IMR-90 (cell line): Measurements from ENCODE around the gene ALX4. TPM values are rescaled to one million over a fixed set of nuclear protein-coding genes. Genes with fewer than 3 reads are reported as not detected.

ENCODE experiments used
- ATAC-seq: fragments of 200-7000 bp; cut with Tn5 transposase; 2 replicates; pipeline ENCODE4 v1.9.1; 2020; ENCODE audit warnings: low read depth, mild to moderate bottlenecking, moderate library complexity
- BruUV-seq: library from RNA; stranded (reverse); fragments of 400-500 nt; replicated peaks from 2 replicates; lab custom pipeline; 2021; lab: Mats Ljungman, UMichigan
- CTCF ChIA-PET: fragments of 300-600 bp; formaldehyde crosslinking; extraction: SDS; loops from one replicate; lab custom pipeline; 2021; ENCODE audit warnings: antibody characterized with exemption; lab: Yijun Ruan, JAX
- POLR2A ChIA-PET: fragments of 300-600 bp; sonication (Branson Sonifier 250); formaldehyde crosslinking; loops from one replicate; lab custom pipeline; 2022; ENCODE audit warnings: antibody characterized with exemption; ENCODE audit not compliant: unreplicated experiment; lab: Charles Lee
- DNase-seq: peaks from one replicate; pipeline ENCODE4 v3.0.0; 2013
- H2AFZ ChIP-seq: replicated peaks from 2 replicates; pipeline ENCODE3; 2013; ENCODE audit warnings: low read length, mild to moderate bottlenecking; ENCODE audit not compliant: poor library complexity
- H2AK5ac ChIP-seq: 2 replicates; pipeline ENCODE4 v1.6.1; 2013; ENCODE audit warnings: low read depth, low read length, inconsistent platforms
- H2AK9ac ChIP-seq: replicated peaks from 2 replicates; pipeline ENCODE3; 2013; ENCODE audit warnings: mild to moderate bottlenecking, low read depth, low read length, moderate library complexity; ENCODE audit not compliant: poor library complexity
- H2BK120ac ChIP-seq: 2 replicates; pipeline ENCODE4 v1.6.1; 2013; ENCODE audit warnings: low read depth, low read length, inconsistent platforms
- H2BK15ac ChIP-seq: 3 replicates; pipeline ENCODE4 v1.6.1; 2013; ENCODE audit warnings: low read depth, low read length, inconsistent platforms
- H2BK20ac ChIP-seq: 2 replicates; pipeline ENCODE4 v1.6.1; 2013; ENCODE audit warnings: low read depth, mild to moderate bottlenecking, inconsistent platforms, low read length, moderate library complexity
- H2BK5ac ChIP-seq: 2 replicates; pipeline ENCODE4 v1.6.1; 2013; ENCODE audit warnings: mild to moderate bottlenecking, low read depth, low read length, inconsistent platforms; ENCODE audit not compliant: poor library complexity, severe bottlenecking
- H3K14ac ChIP-seq: replicated peaks from 2 replicates; pipeline ENCODE4 v1.6.1; 2013; ENCODE audit warnings: low read depth, low read length, inconsistent platforms
- H3K18ac ChIP-seq: 2 replicates; pipeline ENCODE4 v1.6.1; 2013; ENCODE audit warnings: low read depth, low read length, control low read depth
- H3K23ac ChIP-seq: 2 replicates; pipeline ENCODE4 v1.6.1; 2013; ENCODE audit warnings: low read depth, low read length, inconsistent platforms
- H3K27ac ChIP-seq: 2 replicates; pipeline ENCODE4 v1.5.1; 2013; ENCODE audit warnings: mild to moderate bottlenecking, control low read depth, low read length; ENCODE audit not compliant: insufficient read depth
- H3K27me3 ChIP-seq: 2 replicates; pipeline ENCODE4 v1.6.1; 2013; ENCODE audit warnings: low read length; ENCODE audit not compliant: control insufficient read depth, insufficient read depth
- H3K36me3 ChIP-seq: 2 replicates; pipeline ENCODE4 v1.6.1; 2013; ENCODE audit warnings: low read length, mixed read lengths; ENCODE audit not compliant: control insufficient read depth, insufficient read depth
- H3K4ac ChIP-seq: 2 replicates; pipeline ENCODE4 v1.6.1; 2013; ENCODE audit warnings: low read depth, low read length, inconsistent platforms
- H3K4me1 ChIP-seq: 2 replicates; pipeline ENCODE4 v1.6.1; 2013; ENCODE audit warnings: low read length, mixed read lengths; ENCODE audit not compliant: control insufficient read depth, insufficient read depth
- H3K4me2 ChIP-seq: 2 replicates; pipeline ENCODE4 v1.6.1; 2013; ENCODE audit warnings: low read depth, mild to moderate bottlenecking, control low read depth, low read length, moderate library complexity
- H3K4me3 ChIP-seq: 2 replicates; pipeline ENCODE4 v1.5.1; 2013; ENCODE audit warnings: low read depth, mild to moderate bottlenecking, control low read depth, low read length, moderate library complexity; ENCODE audit not compliant: insufficient read depth
- H3K56ac ChIP-seq: 2 replicates; pipeline ENCODE4 v1.6.1; 2013; ENCODE audit warnings: low read length, inconsistent platforms; ENCODE audit not compliant: insufficient read depth; ENCODE audit errors: extremely low read depth
- H3K79me1 ChIP-seq, 2 experiments: 2 replicates each; pipeline ENCODE4 v1.6.1; 2013; ENCODE audit warnings: low read length in 2 of 2, inconsistent platforms in 1 of 2, low read depth in 1 of 2
- H3K9ac ChIP-seq: 2 replicates; pipeline ENCODE4 v1.6.1; 2013; ENCODE audit warnings: low read depth, low read length, control low read depth
- H3K9me1 ChIP-seq: 2 replicates; pipeline ENCODE4 v1.6.1; 2013; ENCODE audit warnings: low read length, inconsistent platforms; ENCODE audit not compliant: insufficient read depth
- H3K9me3 ChIP-seq: 2 replicates; pipeline ENCODE4 v1.6.1; 2013; ENCODE audit warnings: low read length; ENCODE audit not compliant: control insufficient read depth, insufficient read depth
- H4K20me1 ChIP-seq: 2 replicates; pipeline ENCODE4 v1.6.1; 2013; ENCODE audit warnings: low read length, inconsistent platforms; ENCODE audit not compliant: insufficient read depth
- H4K5ac ChIP-seq: 2 replicates; pipeline ENCODE4 v1.6.1; 2013; ENCODE audit warnings: mild to moderate bottlenecking, low read depth, low read length, control low read depth
- H4K8ac ChIP-seq, 2 experiments: 2 replicates each; pipeline ENCODE4 v1.6.1; 2013; ENCODE audit warnings: low read depth in 2 of 2, low read length in 2 of 2, control low read depth in 1 of 2, inconsistent platforms in 1 of 2
- H4K91ac ChIP-seq: 2 replicates; pipeline ENCODE4 v1.6.1; 2013; ENCODE audit warnings: low read depth, low read length, inconsistent platforms; ENCODE audit not compliant: insufficient read depth
- BHLHE40 ChIP-seq: fragments of 150-350 bp; IDR thresholded peaks from 2 replicates; pipeline ENCODE4 v1.6.1; 2016; ENCODE audit warnings: mild to moderate bottlenecking, low read depth, low read length
- CEBPB ChIP-seq: IDR thresholded peaks from 2 replicates; pipeline ENCODE4 v1.6.1; 2012; ENCODE audit warnings: low read depth, low read length, improper control_type of control experiment
- RCOR1 ChIP-seq: IDR thresholded peaks from 2 replicates; pipeline ENCODE4 v1.6.1; 2012; ENCODE audit warnings: mild to moderate bottlenecking, low read length, improper control_type of control experiment; ENCODE audit not compliant: insufficient replicate concordance
- RFX5 ChIP-seq: IDR thresholded peaks from 2 replicates; pipeline ENCODE4 v1.8.0; 2012; ENCODE audit warnings: low read depth, mild to moderate bottlenecking, low read length, moderate library complexity
- WGBS, 2 experiments: methylation state at CpG; one replicate each; pipeline versions ENCODE4 v1.1.5 to v1.1.7; 2013; ENCODE audit warnings: missing lambda C conversion rate in 2 of 2; ENCODE audit not compliant: insufficient read length in 1 of 2; ENCODE audit errors: extremely low coverage in 2 of 2; 5-methylcytosine and 5-hydroxymethylcytosine counted together
- dilution Hi-C: fragments of 300-500 bp; cut with HindIII; formaldehyde crosslinking; loops from one replicate; pipeline ENCODE4 v1.14.3; 2018; ENCODE audit warnings: low sequenced_read_pairs; ENCODE audit not compliant: unreplicated experiment
- in situ Hi-C: fragments of 300-500 bp; cut with MboI; formaldehyde crosslinking; loops from 3 replicates; pipeline ENCODE4 v1.14.3; 2019; ENCODE audit warnings: low sequenced_read_pairs, inconsistent platforms, mixed read lengths
- intact Hi-C: fragments of 100-400 bp; cut with micrococcal nuclease; formaldehyde crosslinking; loops from 2 replicates; pipeline ENCODE4 v1.10.0; 2022
- polyA plus RNA-seq, 3 experiments: library from polyadenylated mRNA; depleted of rRNA; stranded (reverse); fragments of >200 nt; gene quantifications; 2 replicates each; pipeline ENCODE4 v1.2.3, GENCODE V29; 2012; ENCODE audit warnings: low replicate concordance in 1 of 3
- total RNA-seq: library from RNA; depleted of rRNA; stranded (reverse); fragments of >200 nt; gene quantifications from 2 replicates; pipeline ENCODE4 v1.2.3, GENCODE V29; 2012

Gene ALX4
- total and polyA plus RNA-seq, 2 of the 4 experiments (the other 2 are of a cell fraction) = not detected

GRCh38 chr11:44235765-44236201 lies 74.2 kb downstream of the ALX4 start:
- Histone ChIP-seq H2BK15ac (no peak overlapping the region), H3K14ac (no peak overlapping the region), H3K4me3 (no peak overlapping the region), H3K9me1 (no peaks in the 10 kb centered on the region), H3K4me1 (peaks cover 5% of the 10 kb centered on the region), H2BK120ac (no peak overlapping the region), H3K23ac (no peak overlapping the region), H3K27ac (no peak overlapping the region), H4K91ac (no peak overlapping the region), H4K5ac (no peak overlapping the region), H3K18ac (no peak overlapping the region), H3K9me3 (no peaks in the 10 kb centered on the region), H3K27me3 (no peaks in the 10 kb centered on the region), H3K56ac (no peak overlapping the region), H2AK9ac (no peak overlapping the region), H2BK20ac (no peak overlapping the region), H3K36me3 (peaks cover 5% of the 10 kb centered on the region), H3K4me2 (no peak overlapping the region), H3K9ac (no peak overlapping the region), H3K79me1 (no peaks in the 10 kb centered on the region), H2AK5ac (no peak overlapping the region), H3K4ac (no peak overlapping the region), H4K8ac (no peak overlapping the region), H2AFZ (no peak overlapping the region), H4K20me1 (no peaks in the 10 kb centered on the region), H2BK5ac (no peak overlapping the region)
- ATAC-seq (peak; percentile 53; the same call in 1 of the 2 replicates), DNase-seq (peak; percentile 31)
- no CpG with 5 or more reads among the region's 8 CpGs for WGBS, 2 experiments
- in situ Hi-C loops (no loop called here), intact Hi-C loops (no loop called here), dilution Hi-C loops (no loop called here)
- TF ChIP-seq RCOR1 = no peak
- no peak for TF ChIP-seq BHLHE40
- TF ChIP-seq RFX5 = no peak
- peak; percentile 37; the same call in 1 of the 2 replicates for TF ChIP-seq CEBPB
- BruUV-seq = no TSS peak
- ChIA-PET CTCF (interaction anchor here (2.1 kb wide), 1 partner anchor 103 kb away, joined by 6 read pairs; no protein-coding TSS in a partner anchor), POLR2A (no interaction called here)
